Upper lobe of left lung (tissue), 6 donors: ENCODE measurements around the gene RPS6KL1. TPM values are rescaled to one million over a fixed set of nuclear protein-coding genes. Genes with fewer than 3 reads are reported as not detected.

Source experiments
- ATAC-seq, 2 donors: fragments of 200-7000 bp; cut with Tn5 transposase; one replicate each; pipeline ENCODE4 v1.9.1; 2022; ENCODE audit warnings: mild to moderate bottlenecking in 2 of 2, moderate library complexity in 2 of 2; ENCODE audit not compliant: low FRiP score in 2 of 2
- DNase-seq, 2 donors: peaks; one replicate each; pipeline ENCODE4 v3.0.0-alpha.2; 2019 to 2020
- H3K27ac ChIP-seq, 4 donors: fragments of 200-600 bp; sonication (generic); one replicate each; pipeline ENCODE4 v1.5.1; 2016 to 2019
- H3K27me3 ChIP-seq, 4 donors: fragments of 200-600 bp; sonication (generic); one replicate each; pipeline ENCODE4 v1.5.1; 2017 to 2019
- H3K36me3 ChIP-seq, 4 donors: fragments of 200-600 bp; sonication (generic); one replicate each; pipeline ENCODE4 v1.5.1; 2016 to 2019
- H3K4me1 ChIP-seq, 4 donors: fragments of 200-600 bp; sonication (generic); one replicate each; pipeline ENCODE4 v1.5.1; 2018 to 2019
- H3K4me3 ChIP-seq, 4 donors: fragments of 200-600 bp; sonication (generic); one replicate each; pipeline ENCODE4 v1.5.1; 2017 to 2019; ENCODE audit warnings: mild to moderate bottlenecking in 2 of 4, moderate library complexity in 1 of 4
- H3K9me3 ChIP-seq, 4 donors: fragments of 200-600 bp; sonication (generic); one replicate each; pipeline ENCODE4 v1.5.1; 2018 to 2019
- EP300 ChIP-seq, 4 donors: sonication (generic); formaldehyde crosslinking; IDR thresholded peaks; one replicate each; pipeline ENCODE4 v1.5.1; 2017; ENCODE audit warnings: antibody characterized with exemption in 4 of 4, control low read depth in 2 of 4
- POLR2A ChIP-seq, 4 donors: fragments of 450-650 bp; IDR thresholded peaks; one replicate each; pipeline ENCODE4 v1.5.1; 2016 to 2017; ENCODE audit warnings: antibody characterized with exemption in 4 of 4, mild to moderate bottlenecking in 2 of 4
- POLR2AphosphoS5 ChIP-seq, 2 donors: sonication (generic); formaldehyde crosslinking; IDR thresholded peaks; one replicate each; pipeline ENCODE4 v1.5.1; 2017; ENCODE audit warnings: antibody characterized with exemption in 2 of 2
- WGBS, 2 donors: methylation state at CpG; one replicate each; pipeline ENCODE4 v1.1.5; 2017 to 2018; 5-methylcytosine and 5-hydroxymethylcytosine counted together
- total RNA-seq, 6 donors: library from RNA; depleted of rRNA in 4 of 6; stranded (reverse); fragments of >200 nt in 4 of 6; gene quantifications; one replicate each; pipeline versions ENCODE4 v1.1.0 to v1.2.1, GENCODE V29; 2016 to 2021
- TF ChIP-seq, protein P1 (sequence below), 6 experiments: fragments of 450-650 bp in 4 of 6; fragments of 200-600 bp in 2 of 6; sonication (generic) in 2 of 6; IDR thresholded peaks; one replicate each; pipeline ENCODE4 v1.5.1; 2016 to 2019; ENCODE audit warnings: antibody characterized with exemption in 6 of 6
- donor health status: DM: no; HTN: no; CAD: no; lungs with moderate emphysema.
- donor health status: DM: no; HTN: yes; CAD: no; lungs with severe emphysema.

The RPS6KL1 gene
- total RNA-seq, 6 donors from 2014 or later: 3.4 to 29.3 (median 7.3) TPM

DNA sequence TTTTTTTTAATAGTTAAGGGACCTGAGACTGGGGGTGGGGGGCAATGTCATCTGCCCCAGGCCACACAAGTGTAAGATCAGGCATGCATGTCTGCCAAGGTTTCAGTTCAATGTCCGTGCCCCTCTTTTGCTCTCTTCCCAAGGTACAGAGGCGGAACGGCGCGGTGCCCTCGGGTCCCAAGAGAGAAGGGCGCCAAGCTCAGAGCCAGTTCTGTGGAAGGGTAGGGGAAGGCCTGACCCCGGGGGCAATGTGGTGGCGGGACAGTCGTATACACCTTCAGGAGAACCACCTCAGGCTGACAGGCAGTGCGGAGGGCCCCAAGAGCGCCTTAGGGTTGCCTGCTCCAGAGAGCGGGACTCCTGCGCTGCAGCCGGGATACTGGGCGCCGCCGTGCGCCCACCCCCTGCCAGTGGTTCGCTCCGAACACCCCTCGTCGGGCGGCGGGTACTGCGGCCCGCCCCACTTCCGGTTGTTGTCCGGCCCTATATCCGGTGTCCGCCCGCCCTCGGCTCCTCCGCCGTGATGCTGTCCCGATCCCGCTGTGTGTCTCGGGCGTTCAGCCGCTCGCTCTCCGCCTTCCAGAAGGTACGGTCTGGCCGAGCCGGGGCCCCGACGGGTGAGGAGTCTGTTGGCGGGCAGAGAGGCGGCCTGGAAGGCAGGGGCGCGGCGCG, 41.5 kb downstream of the RPS6KL1 start, which contains the start of gene DLST:
DLST (plus strand) TSS at position 486 of the 672 bp plus-strand sequence; CDS start at position 524, 38 bp downstream.
- peak in 3 of 4 donors; percentile 84 to 90 (median 90) for TF ChIP-seq POLR2A (IDR thresholded peaks at IDR 0.05)
- TF ChIP-seq, protein P1, sequence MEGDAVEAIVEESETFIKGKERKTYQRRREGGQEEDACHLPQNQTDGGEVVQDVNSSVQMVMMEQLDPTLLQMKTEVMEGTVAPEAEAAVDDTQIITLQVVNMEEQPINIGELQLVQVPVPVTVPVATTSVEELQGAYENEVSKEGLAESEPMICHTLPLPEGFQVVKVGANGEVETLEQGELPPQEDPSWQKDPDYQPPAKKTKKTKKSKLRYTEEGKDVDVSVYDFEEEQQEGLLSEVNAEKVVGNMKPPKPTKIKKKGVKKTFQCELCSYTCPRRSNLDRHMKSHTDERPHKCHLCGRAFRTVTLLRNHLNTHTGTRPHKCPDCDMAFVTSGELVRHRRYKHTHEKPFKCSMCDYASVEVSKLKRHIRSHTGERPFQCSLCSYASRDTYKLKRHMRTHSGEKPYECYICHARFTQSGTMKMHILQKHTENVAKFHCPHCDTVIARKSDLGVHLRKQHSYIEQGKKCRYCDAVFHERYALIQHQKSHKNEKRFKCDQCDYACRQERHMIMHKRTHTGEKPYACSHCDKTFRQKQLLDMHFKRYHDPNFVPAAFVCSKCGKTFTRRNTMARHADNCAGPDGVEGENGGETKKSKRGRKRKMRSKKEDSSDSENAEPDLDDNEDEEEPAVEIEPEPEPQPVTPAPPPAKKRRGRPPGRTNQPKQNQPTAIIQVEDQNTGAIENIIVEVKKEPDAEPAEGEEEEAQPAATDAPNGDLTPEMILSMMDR (IDR thresholded peaks at IDR 0.05): peak in 4 of 6 experiments; percentile 11 to 42 (median 30)
- peak in 1 of 4 donors; percentile 41 for TF ChIP-seq EP300 (IDR thresholded peaks at IDR 0.05)
- peak; percentile 94 to 96 for TF ChIP-seq POLR2AphosphoS5 (IDR thresholded peaks at IDR 0.05)
- no peaks in the 10 kb centered on the region for H3K27me3 ChIP-seq
- H3K9me3 ChIP-seq: no peaks in the 10 kb centered on the region
- ATAC-seq (peak; percentile 97 to 98), DNase-seq (peak; percentile 87 to 96)
- H3K4me3 ChIP-seq: peak within 1 kb of the TSS; percentile 39 to 100 (median 91)
- WGBS, 2 donors: 0 to 1% methylated on average over 29 to 37 of the region's 53 CpGs
- peaks cover 0 to 13% (median 0%) of the 10 kb centered on the region in 4 donors for H3K36me3 ChIP-seq
- H3K27ac ChIP-seq: peak within 1 kb of the TSS; percentile 95 to 98 (median 96)
- peaks cover 29 to 40% (median 35%) of the 10 kb centered on the region in 4 donors for H3K4me1 ChIP-seq

DNA sequence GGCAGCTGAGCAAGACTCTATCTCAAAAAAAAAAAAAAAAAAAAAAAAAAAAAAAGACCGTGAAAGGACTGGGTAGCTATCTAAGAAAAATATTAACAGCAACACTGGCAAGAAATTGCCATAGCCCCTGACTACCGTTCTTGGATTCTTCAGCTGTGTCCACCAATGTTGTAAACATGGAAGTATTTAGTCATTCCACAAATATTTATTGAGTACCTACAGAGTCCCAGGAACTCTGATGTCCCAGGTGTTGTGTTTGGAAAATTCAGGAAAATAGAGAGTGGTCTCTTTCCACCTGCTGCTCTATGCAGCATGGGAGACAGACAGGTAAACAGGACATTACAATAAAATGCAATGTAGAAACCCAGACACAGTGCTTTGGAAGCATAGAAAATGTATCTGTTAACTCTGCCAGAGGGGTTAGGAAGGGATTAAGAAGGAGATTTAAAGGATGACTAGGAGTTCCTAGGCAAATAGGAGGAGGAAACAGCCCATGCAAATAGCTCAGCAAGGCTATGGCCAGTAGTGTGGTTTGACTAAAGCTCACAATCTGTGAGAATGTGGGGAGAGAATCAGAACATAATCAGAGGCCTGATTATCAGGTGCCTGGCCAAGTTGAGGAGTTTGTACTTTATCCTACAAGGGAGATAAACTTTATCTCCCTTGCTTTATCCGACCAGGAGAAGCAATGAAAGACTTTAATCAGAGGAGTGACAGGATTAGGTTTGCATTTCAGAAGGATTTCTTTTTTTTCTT, 43.5 kb downstream of the RPS6KL1 start:
- Histone ChIP-seq H3K9me3 (no peaks in the 10 kb centered on the region), H3K4me1 (peaks cover 16 to 33% (median 27%) of the 10 kb centered on the region in 4 donors), H3K4me3 (no peak overlapping the region), H3K27ac (no peak overlapping the region), H3K36me3 (no peaks in the 10 kb centered on the region), H3K27me3 (no peaks in the 10 kb centered on the region)
- ATAC-seq (no peak), DNase-seq (no peak)
- WGBS, 2 donors: 78 to 85% methylated on average over 3 of the region's 3 CpGs
- TF ChIP-seq POLR2AphosphoS5 (IDR thresholded peaks at IDR 0.05): no peak
- TF ChIP-seq EP300 (IDR thresholded peaks at IDR 0.05): no peak
- TF ChIP-seq, protein P1 (IDR thresholded peaks at IDR 0.05): no peak
- TF ChIP-seq POLR2A (IDR thresholded peaks at IDR 0.05): no peak

DNA sequence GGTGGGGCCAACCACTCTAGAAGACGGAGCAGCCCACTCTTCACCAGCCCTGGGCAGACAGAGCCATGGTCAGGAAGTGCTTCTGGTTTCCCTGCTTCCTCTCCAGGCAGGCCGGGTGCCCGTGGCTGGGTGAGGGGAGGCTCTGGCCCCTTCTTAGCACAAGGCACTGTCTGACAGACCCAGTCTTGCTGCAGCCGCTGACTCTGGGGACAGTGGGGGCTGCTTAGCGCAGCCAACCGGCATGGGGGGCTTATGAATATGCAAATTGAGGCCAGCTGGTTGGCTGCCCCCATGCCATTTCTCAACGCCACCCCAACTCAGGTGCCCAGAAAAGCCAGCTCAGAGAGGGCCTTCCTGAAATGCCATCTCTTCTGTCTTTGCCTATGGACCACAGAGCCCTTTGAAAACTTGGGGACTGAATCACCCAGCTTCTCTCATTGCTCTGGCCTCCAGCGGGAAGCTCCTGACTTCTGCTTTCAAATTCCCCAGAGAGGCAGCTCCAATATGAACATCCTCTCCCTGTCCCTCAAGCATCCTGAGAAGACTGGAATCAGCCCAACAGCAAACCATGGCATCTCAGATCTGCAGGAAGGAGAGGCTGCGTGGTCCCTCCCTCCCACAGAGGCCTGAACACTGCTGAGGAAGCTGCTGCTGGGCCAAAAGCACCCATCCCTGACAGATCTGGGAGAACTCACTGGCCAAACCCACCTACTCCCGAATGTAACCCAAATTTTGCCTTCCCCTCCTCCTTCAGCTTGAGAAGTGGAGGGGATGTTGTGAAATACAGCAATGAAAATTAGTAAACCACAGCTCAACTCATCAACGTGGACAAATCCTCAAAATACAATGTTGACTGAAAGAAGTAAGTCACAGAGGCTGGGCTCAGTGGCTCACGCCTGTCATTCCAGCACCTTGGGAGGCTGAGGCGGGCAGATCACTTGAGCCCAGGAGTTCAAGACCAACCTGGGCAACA, 46.8 kb downstream of the RPS6KL1 start, which contains the start of gene PROX2:
PROX2 (minus strand) TSS at position 205 of the 973 bp plus-strand sequence. CDS start 12,311 bp downstream, outside the sequence.
- Histone ChIP-seq H3K4me3 (no peak within 1 kb of the TSS), H3K27me3 (no peaks in the 10 kb centered on the region), H3K27ac (no peak within 1 kb of the TSS), H3K9me3 (no peaks in the 10 kb centered on the region), H3K36me3 (no peaks in the 10 kb centered on the region), H3K4me1 (peaks cover 0 to 11% (median 7%) of the 10 kb centered on the region in 4 donors)
- WGBS, 2 donors: 36 to 61% methylated on average over 7 to 13 of the region's 13 CpGs
- TF ChIP-seq EP300 (IDR thresholded peaks at IDR 0.05) (no peak), POLR2A (IDR thresholded peaks at IDR 0.05) (no peak), POLR2AphosphoS5 (IDR thresholded peaks at IDR 0.05) (no peak)
- TF ChIP-seq, protein P1 (IDR thresholded peaks at IDR 0.05): no peak
- ATAC-seq (peak in 1 of 2 donors; percentile 26), DNase-seq (peak in 1 of 2 donors; percentile 57)

DNA sequence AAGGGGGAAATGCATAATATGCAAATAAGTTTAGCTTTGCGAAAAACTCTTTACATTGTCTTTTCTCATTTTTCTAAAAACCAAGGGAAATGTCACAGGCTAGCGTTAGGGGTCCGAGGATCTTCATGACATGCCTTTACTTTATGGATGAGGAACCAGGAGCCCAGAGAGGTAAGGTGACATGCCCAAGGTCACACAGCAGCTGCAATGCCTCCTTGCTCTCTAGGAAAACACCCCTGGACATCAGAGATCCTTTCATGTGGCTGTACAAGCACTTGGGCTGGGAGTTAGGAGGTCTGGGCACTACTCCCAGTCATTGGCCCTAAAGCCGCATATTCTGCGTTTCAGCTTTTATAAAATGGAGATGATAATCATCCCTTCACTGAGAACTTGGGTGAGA, 47.9 kb downstream of the RPS6KL1 start:
- DNase-seq (no peak), ATAC-seq (no peak)
- no peaks in the 10 kb centered on the region for H3K27me3 ChIP-seq
- 93 to 94% methylated on average over 5 of the region's 5 CpGs for WGBS, 2 donors
- H3K4me3 ChIP-seq: no peak overlapping the region
- H3K36me3 ChIP-seq: no peaks in the 10 kb centered on the region
- no peak overlapping the region for H3K27ac ChIP-seq
- H3K9me3 ChIP-seq: no peaks in the 10 kb centered on the region
- H3K4me1 ChIP-seq: peaks cover 0 to 5% (median 2%) of the 10 kb centered on the region in 4 donors
- TF ChIP-seq EP300 (IDR thresholded peaks at IDR 0.05) (no peak), POLR2AphosphoS5 (IDR thresholded peaks at IDR 0.05) (no peak), POLR2A (IDR thresholded peaks at IDR 0.05) (no peak)
- TF ChIP-seq, protein P1 (IDR thresholded peaks at IDR 0.05): no peak
